Rectal smooth muscle tissue (tissue), 1 donor: ENCODE measurements around the gene SLC35F3.

Experiments used
- H3K27ac ChIP-seq: one replicate; pipeline ENCODE4 v1.7.0; 2013; ENCODE audit warnings: low read depth, low read length, inconsistent platforms
- H3K27me3 ChIP-seq: one replicate; pipeline ENCODE4 v1.7.0; 2013; ENCODE audit warnings: low read length; ENCODE audit not compliant: control insufficient read depth, insufficient read depth
- H3K36me3 ChIP-seq: one replicate; pipeline ENCODE4 v1.7.0; 2013; ENCODE audit warnings: low read length; ENCODE audit not compliant: control insufficient read depth, insufficient read depth
- H3K4me1 ChIP-seq: one replicate; pipeline ENCODE4 v1.7.0; 2013; ENCODE audit warnings: low read length; ENCODE audit not compliant: control insufficient read depth, insufficient read depth
- H3K4me3 ChIP-seq: one replicate; pipeline ENCODE4 v1.7.0; 2013; ENCODE audit warnings: low read length
- H3K9ac ChIP-seq: one replicate; pipeline ENCODE4 v1.7.0; 2013; ENCODE audit warnings: low read length

SLC35F3 gene

DNA sequence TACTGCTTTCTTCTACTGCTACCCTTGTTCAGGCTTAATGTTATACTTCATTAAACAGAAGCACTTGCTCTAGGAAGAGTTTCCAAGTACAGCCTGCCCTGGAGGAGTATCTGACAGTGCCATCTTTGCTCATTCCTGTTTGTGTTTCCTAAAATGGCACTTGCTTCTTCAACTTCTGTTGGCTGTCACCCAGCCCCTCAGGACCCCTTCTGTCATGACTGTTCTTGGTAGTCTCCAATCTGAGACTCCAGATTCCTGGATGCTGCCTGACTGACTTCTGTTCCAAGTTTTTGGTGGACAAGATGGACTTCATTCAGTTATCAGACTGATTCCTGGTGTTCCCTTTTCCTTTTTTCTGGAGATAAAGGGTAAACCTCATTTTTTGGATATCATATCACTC is 104.1 kb downstream of the SLC35F3 start:
- H3K27me3 ChIP-seq: no peaks in the 10 kb centered on the region
- no peaks in the 10 kb centered on the region for H3K4me1 ChIP-seq
- no peak overlapping the region for H3K27ac ChIP-seq
- no peak overlapping the region for H3K4me3 ChIP-seq
- no peaks in the 10 kb centered on the region for H3K36me3 ChIP-seq
- H3K9ac ChIP-seq: no peak overlapping the region

- no peak overlapping the region for H3K27ac ChIP-seq
- no peak overlapping the region for H3K9ac ChIP-seq
These were observed 105.2 kb downstream of the SLC35F3 start for GRCh38 chr1:234009668-234010067.

GRCh38 chr1:234014208-234014607 is 109.7 kb downstream of the SLC35F3 start:
- Histone ChIP-seq H3K27ac (no peak overlapping the region), H3K27me3 (no peaks in the 10 kb centered on the region), H3K4me3 (no peak overlapping the region), H3K36me3 (no peaks in the 10 kb centered on the region), H3K4me1 (no peaks in the 10 kb centered on the region), H3K9ac (no peak overlapping the region)

More at GRCh38 chr1:234009668-234010067, 105.2 kb downstream of the SLC35F3 start:
- Histone ChIP-seq H3K27me3 (no peaks in the 10 kb centered on the region), H3K4me1 (no peaks in the 10 kb centered on the region), H3K36me3 (no peaks in the 10 kb centered on the region), H3K4me3 (no peak overlapping the region)

GRCh38 chr1:234018816-234019215 is 114.3 kb downstream of the SLC35F3 start:
- Histone ChIP-seq H3K27me3 (no peaks in the 10 kb centered on the region), H3K36me3 (no peaks in the 10 kb centered on the region), H3K27ac (no peak overlapping the region), H3K4me1 (no peaks in the 10 kb centered on the region), H3K9ac (no peak overlapping the region), H3K4me3 (no peak overlapping the region)

DNA sequence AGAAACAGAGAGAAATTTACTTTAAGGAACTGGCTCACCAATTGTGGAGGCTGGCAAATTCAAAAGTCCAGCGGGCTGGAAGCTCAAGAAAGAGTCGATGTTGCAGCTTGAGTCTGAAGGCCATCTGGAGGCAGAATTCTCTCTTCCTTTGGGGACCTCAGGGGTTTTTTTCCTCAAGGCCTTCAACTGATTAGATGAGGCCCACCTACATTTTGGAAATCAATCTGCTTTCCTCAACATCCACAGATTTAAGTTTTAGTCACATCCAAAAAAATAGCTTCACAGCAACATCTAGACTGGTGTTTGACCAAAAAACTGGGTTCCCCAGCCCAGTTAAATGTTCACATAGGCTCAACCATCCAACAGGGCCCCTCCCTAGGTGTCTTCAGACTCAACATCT is 114.9 kb downstream of the SLC35F3 start:
- Histone ChIP-seq H3K9ac (no peak overlapping the region), H3K36me3 (no peaks in the 10 kb centered on the region), H3K4me3 (no peak overlapping the region), H3K4me1 (no peaks in the 10 kb centered on the region), H3K27me3 (no peaks in the 10 kb centered on the region), H3K27ac (no peak overlapping the region)

GRCh38 chr1:234022302-234022701 is 117.8 kb downstream of the SLC35F3 start:
- Histone ChIP-seq H3K4me1 (no peaks in the 10 kb centered on the region), H3K36me3 (no peaks in the 10 kb centered on the region), H3K4me3 (no peak overlapping the region), H3K9ac (no peak overlapping the region), H3K27me3 (no peaks in the 10 kb centered on the region), H3K27ac (no peak overlapping the region)

DNA sequence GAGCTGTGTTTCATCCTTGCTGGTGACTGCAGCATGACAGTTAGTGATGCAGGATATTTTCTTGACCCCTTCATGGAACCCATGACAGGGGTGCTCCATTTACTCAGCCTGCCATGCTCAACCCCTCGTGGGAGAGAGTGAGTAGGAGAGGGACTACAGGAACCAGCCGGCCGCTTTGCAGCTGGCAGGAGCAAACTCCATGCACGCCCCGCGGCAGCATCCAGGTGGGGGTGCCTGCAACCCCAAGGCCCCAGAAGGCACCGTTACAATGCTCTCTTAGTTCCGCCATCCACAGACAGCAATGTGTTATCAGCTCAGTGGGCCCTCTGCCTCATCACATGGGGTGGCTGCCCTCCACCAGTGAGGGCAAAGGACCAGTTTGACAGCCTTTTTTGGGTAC is 135.1 kb downstream of the SLC35F3 start:
- H3K4me3 ChIP-seq: no peak overlapping the region
- no peaks in the 10 kb centered on the region for H3K4me1 ChIP-seq
- no peak overlapping the region for H3K9ac ChIP-seq
- H3K27ac ChIP-seq: no peak overlapping the region
- no peaks in the 10 kb centered on the region for H3K27me3 ChIP-seq
- no peaks in the 10 kb centered on the region for H3K36me3 ChIP-seq

DNA sequence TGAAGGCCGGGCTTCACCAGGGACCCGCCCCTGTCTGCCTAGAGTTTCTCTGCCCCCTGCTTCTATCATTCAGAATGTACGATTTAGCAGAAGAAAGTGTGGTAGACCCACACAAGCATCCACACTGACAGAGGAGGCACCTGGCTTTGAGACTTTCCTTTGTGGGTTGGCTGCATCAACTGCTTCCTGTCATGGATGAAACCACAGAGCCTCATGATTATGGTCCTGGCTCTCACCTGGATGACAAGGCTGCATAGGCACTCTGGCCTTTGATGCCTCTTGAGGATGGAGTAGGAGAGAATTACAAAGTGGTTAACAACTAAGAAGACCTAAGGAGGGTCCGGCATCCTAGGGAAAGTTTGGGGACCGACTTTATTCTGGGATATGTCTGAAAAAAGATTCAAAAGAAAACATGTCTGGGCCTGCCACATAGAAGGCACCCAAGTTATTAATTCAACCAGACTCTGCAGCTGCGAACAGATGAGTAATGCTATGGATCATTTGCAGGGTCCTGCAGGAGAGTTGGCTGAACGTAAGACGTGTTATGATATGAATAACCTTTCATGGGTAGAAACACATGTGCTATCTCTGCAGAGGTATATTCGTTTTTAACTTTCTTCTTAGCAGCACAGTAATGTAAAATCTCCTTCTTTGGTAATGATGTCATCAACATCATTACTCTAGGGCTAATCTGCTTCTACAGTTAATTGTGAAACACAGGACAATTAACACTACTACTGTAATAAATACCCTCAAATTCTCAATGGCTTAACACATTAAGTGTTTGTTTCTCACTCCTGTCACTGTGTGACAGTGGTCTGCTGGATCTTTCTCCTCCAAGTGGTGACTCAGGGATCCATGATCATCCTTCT is 136.2 kb downstream of the SLC35F3 start:
- Histone ChIP-seq H3K4me3 (no peak overlapping the region), H3K27ac (no peak overlapping the region), H3K9ac (no peak overlapping the region), H3K4me1 (no peaks in the 10 kb centered on the region), H3K27me3 (no peaks in the 10 kb centered on the region), H3K36me3 (no peaks in the 10 kb centered on the region)

DNA sequence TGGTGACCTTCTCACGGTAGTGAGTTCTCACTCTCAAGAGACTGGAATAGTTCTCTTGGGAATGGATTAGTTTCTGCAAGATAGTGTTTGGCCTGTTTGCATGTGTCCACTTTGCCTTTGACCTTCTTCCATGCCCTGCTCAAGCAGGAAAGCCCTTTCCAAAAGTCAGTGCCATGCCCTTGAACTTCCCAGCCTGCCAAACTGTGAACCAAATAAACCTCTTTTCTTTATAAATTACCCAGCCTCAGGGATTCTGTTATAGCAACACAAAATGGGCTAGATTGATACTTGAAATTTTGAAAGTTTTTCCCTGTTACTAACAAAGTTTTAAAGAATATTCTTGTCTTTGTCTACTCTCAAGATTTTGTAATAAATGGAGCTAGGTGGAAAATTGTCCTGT is 139.6 kb downstream of the SLC35F3 start:
- H3K4me1 ChIP-seq: no peaks in the 10 kb centered on the region
- no peak overlapping the region for H3K9ac ChIP-seq
- no peaks in the 10 kb centered on the region for H3K36me3 ChIP-seq
- H3K4me3 ChIP-seq: no peak overlapping the region
- H3K27ac ChIP-seq: no peak overlapping the region
- H3K27me3 ChIP-seq: no peaks in the 10 kb centered on the region

GRCh38 chr1:234047123-234047522 is 142.6 kb downstream of the SLC35F3 start:
- Histone ChIP-seq H3K4me1 (no peaks in the 10 kb centered on the region), H3K9ac (no peak overlapping the region), H3K27ac (no peak overlapping the region)

DNA sequence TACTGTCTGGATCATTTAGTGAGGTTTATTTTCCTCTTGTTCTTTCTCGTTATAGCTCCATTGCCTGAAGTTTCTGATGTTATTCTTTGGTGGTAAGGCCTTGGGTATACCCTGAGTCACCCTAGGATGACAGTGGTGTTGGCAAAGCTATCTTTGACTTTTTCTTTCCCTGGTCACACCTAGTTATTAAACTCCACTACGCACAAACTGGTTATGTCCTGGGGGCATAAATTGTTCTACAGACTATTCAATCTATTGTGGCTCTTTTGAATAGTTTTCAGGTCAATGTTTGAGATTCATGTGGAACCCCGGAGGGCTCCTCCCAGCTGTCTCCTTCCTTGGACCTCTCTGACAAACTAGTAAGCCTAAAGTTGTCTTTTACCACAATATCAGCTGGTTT is 157.7 kb downstream of the SLC35F3 start:
- Histone ChIP-seq H3K36me3 (no peaks in the 10 kb centered on the region), H3K9ac (no peak overlapping the region), H3K4me3 (no peak overlapping the region), H3K27ac (no peak overlapping the region), H3K4me1 (no peaks in the 10 kb centered on the region), H3K27me3 (no peaks in the 10 kb centered on the region)

More at GRCh38 chr1:234047123-234047522, 142.6 kb downstream of the SLC35F3 start:
- Histone ChIP-seq H3K36me3 (no peaks in the 10 kb centered on the region), H3K27me3 (no peaks in the 10 kb centered on the region), H3K4me3 (no peak overlapping the region)

GRCh38 chr1:234065794-234066447 is 161.4 kb downstream of the SLC35F3 start:
- Histone ChIP-seq H3K27me3 (no peaks in the 10 kb centered on the region), H3K4me3 (no peak overlapping the region), H3K9ac (no peak overlapping the region), H3K27ac (no peak overlapping the region), H3K36me3 (no peaks in the 10 kb centered on the region), H3K4me1 (no peaks in the 10 kb centered on the region)
